ACC112 (cell line): Measurements from ENCODE around the gene BRF1.

ENCODE experiments used
- H2AFZ ChIP-seq: fragments of 200-600 bp; sonication (generic); one replicate; pipeline ENCODE4 v1.6.0; 2017; ENCODE audit warnings: antibody characterized with exemption, low read length; ENCODE audit not compliant: unreplicated experiment
- H3K27ac ChIP-seq: fragments of 200-600 bp; sonication (generic); 2 replicates; pipeline ENCODE4 v1.5.1; 2014; ENCODE audit warnings: low read depth, mild to moderate bottlenecking, antibody characterized with exemption, low read length, moderate library complexity
- H3K27me3 ChIP-seq: fragments of 200-600 bp; sonication (generic); 2 replicates; pipeline ENCODE4 v1.6.1; 2014; ENCODE audit warnings: mild to moderate bottlenecking, antibody characterized with exemption, low read length, moderate library complexity, mixed read lengths; ENCODE audit not compliant: insufficient read depth
- H3K36me3 ChIP-seq: fragments of 200-600 bp; sonication (generic); 2 replicates; pipeline ENCODE4 v1.6.1; 2016; ENCODE audit warnings: mild to moderate bottlenecking, antibody characterized with exemption, low read length, moderate library complexity, mixed read lengths; ENCODE audit not compliant: insufficient read depth
- H3K4me1 ChIP-seq: fragments of 200-600 bp; sonication (generic); one replicate; pipeline ENCODE4 v1.6.1; 2016; ENCODE audit warnings: low read length, mixed read lengths; ENCODE audit not compliant: insufficient read depth, unreplicated experiment, control insufficient read depth
- H3K4me3 ChIP-seq: fragments of 200-600 bp; sonication (generic); 2 replicates; pipeline ENCODE4 v1.5.1; 2014; ENCODE audit warnings: mild to moderate bottlenecking, low read depth, low read length
- H3K79me2 ChIP-seq: fragments of 200-600 bp; sonication (generic); one replicate; pipeline ENCODE4 v1.6.0; 2016; ENCODE audit warnings: low read length; ENCODE audit not compliant: control insufficient read depth, unreplicated experiment, insufficient read depth

The BRF1 gene

DNA sequence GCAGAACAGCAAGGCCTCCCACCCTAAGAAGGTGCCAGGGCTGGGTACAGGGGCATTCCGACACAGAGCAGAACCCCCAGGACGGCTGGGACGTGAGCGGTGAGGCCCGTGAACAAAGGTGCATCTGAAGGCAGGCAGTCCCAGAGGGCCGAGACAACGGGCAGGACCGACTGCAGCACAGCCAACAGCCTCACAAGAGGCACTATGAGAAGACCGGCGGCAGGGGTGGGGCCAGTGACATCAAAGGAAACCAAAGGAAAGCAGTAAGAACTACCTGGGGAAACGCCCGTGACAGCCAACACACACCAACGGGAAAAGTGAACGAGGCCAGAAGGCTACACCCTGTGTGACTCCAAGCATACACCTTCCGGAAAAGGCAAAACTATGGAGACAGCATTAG, 43.3 kb downstream of the BRF1 start:
- Histone ChIP-seq H2AFZ (no peak overlapping the region), H3K4me3 (no peak overlapping the region), H3K79me2 (no peaks in the 10 kb centered on the region), H3K27me3 (no peaks in the 10 kb centered on the region), H3K4me1 (peaks cover 8% of the 10 kb centered on the region), H3K36me3 (no peaks in the 10 kb centered on the region), H3K27ac (no peak overlapping the region)

DNA sequence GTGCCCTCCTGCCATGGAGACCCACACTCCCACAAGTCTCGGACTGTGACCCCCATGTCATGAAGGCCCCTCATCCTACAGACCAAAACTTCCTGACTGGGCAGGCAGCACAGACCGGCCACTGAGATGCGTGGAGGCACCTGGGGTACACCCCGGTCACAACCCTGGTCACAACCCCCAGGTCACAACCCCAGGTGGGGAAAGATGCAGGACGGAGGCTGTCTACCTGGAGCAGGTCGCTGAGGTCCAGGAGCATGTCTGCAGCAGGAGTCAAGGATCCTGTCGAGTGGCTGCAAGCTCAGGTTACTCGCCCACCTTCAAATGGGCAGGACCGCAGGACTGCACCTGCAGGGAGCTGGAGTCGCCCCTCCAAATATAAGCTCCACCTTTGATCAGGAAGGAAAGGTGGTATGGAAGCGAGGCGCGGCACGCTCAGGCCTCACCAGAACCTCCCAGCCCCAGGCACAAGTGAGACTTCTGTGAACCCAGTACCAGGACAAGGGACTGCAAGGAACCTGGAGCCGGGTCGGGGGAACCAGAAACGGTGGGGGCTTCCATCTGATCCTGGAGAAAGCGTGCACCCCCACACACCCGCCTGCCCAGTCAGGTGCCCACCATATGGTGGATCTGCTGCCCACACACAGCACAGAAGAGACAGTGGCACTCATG, 44.4 kb downstream of the BRF1 start:
- H3K36me3 ChIP-seq = no peaks in the 10 kb centered on the region
- H3K79me2 ChIP-seq = no peaks in the 10 kb centered on the region
- peaks cover 8% of the 10 kb centered on the region for H3K4me1 ChIP-seq
- no peaks in the 10 kb centered on the region for H3K27me3 ChIP-seq
- H2AFZ ChIP-seq = no peak overlapping the region
- no peak overlapping the region for H3K27ac ChIP-seq
- H3K4me3 ChIP-seq = no peak overlapping the region

DNA sequence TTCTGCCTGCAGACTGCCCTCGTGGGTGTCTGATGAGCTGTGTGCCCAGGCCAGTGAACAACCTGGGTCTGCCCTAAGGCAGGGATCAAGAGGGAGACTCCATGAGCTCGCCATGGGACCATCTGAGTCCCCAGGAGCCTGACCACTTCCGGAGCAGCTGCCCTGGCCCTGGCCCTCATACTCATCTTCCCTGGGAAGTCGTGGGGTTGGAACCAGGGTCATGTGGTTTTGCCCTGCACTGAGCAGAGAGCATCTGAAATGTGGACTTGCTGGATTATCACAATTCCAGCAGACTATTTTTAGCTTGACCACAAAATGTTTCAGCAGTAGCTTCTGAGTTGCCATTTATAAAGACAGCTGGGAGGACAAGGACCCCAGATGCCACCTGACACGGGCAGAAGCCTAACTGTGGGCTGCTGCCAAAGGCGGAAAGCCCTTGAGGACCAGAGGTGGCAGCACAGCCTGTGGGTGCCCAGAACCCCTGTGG, 45.7 kb downstream of the BRF1 start:
- Histone ChIP-seq H3K27ac (no peak overlapping the region), H3K4me3 (no peak overlapping the region)

DNA sequence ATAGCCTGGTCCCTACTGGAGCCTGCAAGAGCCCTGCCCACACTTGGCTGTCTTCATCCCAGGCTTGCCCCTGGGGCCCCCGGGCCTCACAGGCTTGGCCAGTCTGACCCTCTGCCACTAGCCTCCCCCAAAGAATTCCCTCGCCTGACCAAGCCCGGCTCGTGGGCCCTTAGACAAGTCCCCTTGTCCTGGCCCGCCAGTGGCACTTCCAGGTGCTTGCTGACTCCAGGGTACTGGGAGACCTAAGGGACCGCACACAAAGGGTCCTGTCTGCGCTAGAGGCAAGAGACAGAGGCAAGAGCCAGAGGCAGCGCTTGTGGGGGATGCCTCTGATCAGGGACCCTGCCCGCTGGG, 47.5 kb downstream of the BRF1 start:
- peaks cover 15% of the 10 kb centered on the region for H3K4me1 ChIP-seq
- H3K79me2 ChIP-seq = peaks cover 17% of the 10 kb centered on the region
- H3K4me3 ChIP-seq = no peak overlapping the region
- H3K27ac ChIP-seq = no peak overlapping the region
- H2AFZ ChIP-seq = no peak overlapping the region
- no peaks in the 10 kb centered on the region for H3K27me3 ChIP-seq
- no peaks in the 10 kb centered on the region for H3K36me3 ChIP-seq

More for the DNA sequence above, 45.7 kb downstream of the BRF1 start:
- peaks cover 9% of the 10 kb centered on the region for H3K4me1 ChIP-seq
- H3K27me3 ChIP-seq = no peaks in the 10 kb centered on the region
- no peaks in the 10 kb centered on the region for H3K36me3 ChIP-seq
- peaks cover 8% of the 10 kb centered on the region for H3K79me2 ChIP-seq
- H2AFZ ChIP-seq = no peak overlapping the region

DNA sequence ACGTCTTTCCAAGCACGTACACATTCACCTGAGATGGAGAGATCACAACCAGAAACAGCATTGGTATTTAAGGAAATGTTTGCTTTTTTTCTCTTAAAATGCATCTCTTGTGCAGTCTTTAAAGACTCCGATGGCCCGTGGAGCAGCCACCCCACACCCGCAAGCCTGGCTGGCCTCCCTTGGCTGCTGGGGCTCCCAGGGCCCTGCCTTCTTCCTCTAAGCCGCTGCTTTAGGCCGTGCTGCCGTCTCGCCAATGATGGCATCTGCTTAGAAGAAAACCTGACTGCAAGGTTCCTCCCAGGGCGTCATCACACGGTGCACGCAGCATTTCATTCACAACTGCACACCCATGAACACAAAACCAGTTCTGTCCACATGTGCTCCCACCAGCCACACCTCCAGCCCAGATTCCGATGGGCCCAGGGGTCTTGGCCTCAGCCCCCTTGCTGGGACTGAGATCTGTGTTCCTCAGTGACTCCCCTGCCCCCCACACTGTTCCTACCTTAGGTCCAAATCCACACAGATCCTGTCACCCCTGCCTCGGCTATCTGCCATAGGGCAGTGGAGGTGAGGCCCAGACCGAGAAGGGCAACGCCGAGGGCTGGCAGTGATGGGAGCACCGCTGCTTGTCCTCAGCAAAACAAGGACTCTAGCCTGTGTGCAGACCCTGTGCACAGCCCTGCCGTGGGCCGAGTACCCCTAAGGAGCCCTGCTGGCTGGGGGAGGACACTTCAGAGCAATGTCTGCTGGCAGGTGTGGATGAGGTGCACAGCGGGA, 48.1 kb downstream of the BRF1 start:
- H3K27ac ChIP-seq = no peak overlapping the region
- H3K36me3 ChIP-seq = no peaks in the 10 kb centered on the region
- H3K27me3 ChIP-seq = no peaks in the 10 kb centered on the region
- no peak overlapping the region for H2AFZ ChIP-seq
- H3K4me1 ChIP-seq = peaks cover 17% of the 10 kb centered on the region
- no peak overlapping the region for H3K4me3 ChIP-seq
- H3K79me2 ChIP-seq = peaks cover 20% of the 10 kb centered on the region

DNA sequence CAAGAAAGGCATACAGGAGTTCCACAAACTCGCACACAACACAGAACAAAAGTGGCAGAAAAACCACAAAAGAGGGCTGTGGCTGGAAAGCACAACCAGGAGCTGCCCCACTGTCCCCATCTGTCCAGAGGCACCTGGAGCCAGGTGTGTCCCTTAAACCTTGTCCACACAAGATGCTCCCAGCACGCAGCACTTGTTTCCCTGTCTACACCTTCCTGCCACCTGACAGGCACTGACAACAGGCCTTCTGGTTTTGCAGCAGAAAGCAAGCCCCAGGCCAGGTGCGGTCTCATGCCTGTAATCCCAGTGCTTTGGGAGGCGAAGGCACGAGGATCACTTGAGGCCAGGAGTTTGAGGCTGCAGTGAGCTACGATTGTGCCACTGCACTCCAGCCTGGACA, 48.9 kb downstream of the BRF1 start:
- H3K79me2 ChIP-seq = peaks cover 24% of the 10 kb centered on the region
- no peak overlapping the region for H3K27ac ChIP-seq
- H3K36me3 ChIP-seq = no peaks in the 10 kb centered on the region
- peaks cover 20% of the 10 kb centered on the region for H3K4me1 ChIP-seq
- no peak overlapping the region for H2AFZ ChIP-seq
- no peak overlapping the region for H3K4me3 ChIP-seq
- no peaks in the 10 kb centered on the region for H3K27me3 ChIP-seq

DNA sequence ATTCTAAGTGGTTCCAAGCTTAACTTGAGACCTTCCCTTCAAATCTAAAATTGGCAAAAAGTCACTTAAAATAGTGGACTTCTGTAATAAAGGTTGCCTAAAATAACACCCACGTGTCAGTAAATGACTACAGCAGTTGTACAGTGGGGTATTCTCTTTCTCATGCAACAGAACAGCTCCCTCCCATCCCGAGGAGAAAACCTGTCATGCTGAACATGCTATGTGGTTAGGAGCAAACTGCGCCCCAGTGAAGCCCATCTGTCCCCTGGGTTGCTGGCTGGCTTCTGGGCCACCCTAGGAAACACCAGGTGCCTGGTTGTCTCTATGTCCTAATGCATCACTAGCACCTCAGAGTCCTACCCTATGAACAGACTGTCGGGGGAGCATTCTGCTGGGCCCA, 49.8 kb downstream of the BRF1 start:
- no peak overlapping the region for H2AFZ ChIP-seq
- H3K36me3 ChIP-seq = no peaks in the 10 kb centered on the region
- H3K27me3 ChIP-seq = no peaks in the 10 kb centered on the region
- H3K27ac ChIP-seq = no peak overlapping the region
- H3K4me3 ChIP-seq = no peak overlapping the region
- peaks cover 20% of the 10 kb centered on the region for H3K4me1 ChIP-seq
- H3K79me2 ChIP-seq = peaks cover 27% of the 10 kb centered on the region

DNA sequence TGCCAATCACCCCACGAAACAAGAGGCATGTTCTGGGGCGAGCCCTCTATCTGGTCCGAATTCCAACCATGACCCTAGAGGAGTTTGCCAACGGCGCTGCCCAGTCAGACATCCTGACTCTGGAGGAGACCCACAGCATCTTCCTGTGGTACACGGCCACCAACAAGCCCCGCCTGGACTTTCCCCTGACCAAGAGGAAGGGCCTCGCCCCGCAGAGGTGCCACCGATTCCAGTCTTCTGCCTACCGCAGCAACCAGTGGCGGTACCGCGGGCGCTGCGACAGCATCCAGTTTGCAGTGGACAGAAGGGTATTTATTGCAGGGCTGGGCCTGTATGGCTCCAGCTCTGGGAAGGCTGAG, 50.8 kb downstream of the BRF1 start:
- H3K27ac ChIP-seq = no peak overlapping the region
- no peaks in the 10 kb centered on the region for H3K27me3 ChIP-seq
- peaks cover 32% of the 10 kb centered on the region for H3K79me2 ChIP-seq
- H3K4me3 ChIP-seq = peak overlapping the region; percentile 97
- H3K4me1 ChIP-seq = peaks cover 16% of the 10 kb centered on the region
- H2AFZ ChIP-seq = no peak overlapping the region
- H3K36me3 ChIP-seq = no peaks in the 10 kb centered on the region

DNA sequence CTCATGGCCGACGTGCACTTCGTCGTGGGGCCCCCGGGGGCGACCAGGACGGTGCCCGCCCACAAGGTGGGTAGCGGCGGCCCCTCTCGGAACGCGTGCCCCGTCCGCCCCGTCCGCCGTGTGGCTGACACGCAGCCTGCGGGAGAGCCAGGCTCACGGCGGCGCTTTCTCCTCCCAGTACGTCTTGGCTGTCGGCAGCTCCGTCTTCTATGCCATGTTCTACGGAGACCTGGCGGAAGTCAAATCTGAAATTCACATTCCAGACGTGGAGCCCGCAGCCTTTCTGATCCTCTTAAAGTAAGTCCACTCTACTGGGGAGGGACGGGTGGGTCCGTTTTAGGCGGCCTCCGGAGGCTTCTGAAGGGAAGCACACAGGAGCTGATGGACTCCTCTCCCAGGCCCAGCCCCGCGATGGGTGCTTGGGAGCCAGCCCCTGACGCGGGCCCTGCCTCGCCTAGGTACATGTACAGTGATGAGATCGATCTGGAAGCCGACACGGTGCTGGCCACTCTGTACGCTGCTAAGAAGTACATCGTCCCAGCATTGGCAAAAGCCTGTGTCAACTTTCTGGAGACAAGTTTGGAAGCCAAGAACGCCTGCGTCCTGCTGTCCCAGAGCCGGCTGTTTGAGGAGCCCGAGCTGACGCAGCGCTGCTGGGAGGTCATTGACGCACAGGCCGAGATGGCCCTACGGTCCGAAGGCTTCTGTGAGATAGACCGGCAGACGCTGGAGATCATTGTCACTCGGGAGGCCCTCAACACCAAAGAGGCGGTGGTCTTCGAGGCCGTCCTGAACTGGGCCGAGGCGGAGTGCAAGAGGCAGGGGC, 51.4 kb downstream of the BRF1 start:
- H3K36me3 ChIP-seq = no peaks in the 10 kb centered on the region
- no peak overlapping the region for H2AFZ ChIP-seq
- no peaks in the 10 kb centered on the region for H3K27me3 ChIP-seq
- H3K4me1 ChIP-seq = peaks cover 11% of the 10 kb centered on the region
- peaks cover 32% of the 10 kb centered on the region for H3K79me2 ChIP-seq
- peak overlapping the region; percentile 97 for H3K4me3 ChIP-seq
- H3K27ac ChIP-seq = no peak overlapping the region

DNA sequence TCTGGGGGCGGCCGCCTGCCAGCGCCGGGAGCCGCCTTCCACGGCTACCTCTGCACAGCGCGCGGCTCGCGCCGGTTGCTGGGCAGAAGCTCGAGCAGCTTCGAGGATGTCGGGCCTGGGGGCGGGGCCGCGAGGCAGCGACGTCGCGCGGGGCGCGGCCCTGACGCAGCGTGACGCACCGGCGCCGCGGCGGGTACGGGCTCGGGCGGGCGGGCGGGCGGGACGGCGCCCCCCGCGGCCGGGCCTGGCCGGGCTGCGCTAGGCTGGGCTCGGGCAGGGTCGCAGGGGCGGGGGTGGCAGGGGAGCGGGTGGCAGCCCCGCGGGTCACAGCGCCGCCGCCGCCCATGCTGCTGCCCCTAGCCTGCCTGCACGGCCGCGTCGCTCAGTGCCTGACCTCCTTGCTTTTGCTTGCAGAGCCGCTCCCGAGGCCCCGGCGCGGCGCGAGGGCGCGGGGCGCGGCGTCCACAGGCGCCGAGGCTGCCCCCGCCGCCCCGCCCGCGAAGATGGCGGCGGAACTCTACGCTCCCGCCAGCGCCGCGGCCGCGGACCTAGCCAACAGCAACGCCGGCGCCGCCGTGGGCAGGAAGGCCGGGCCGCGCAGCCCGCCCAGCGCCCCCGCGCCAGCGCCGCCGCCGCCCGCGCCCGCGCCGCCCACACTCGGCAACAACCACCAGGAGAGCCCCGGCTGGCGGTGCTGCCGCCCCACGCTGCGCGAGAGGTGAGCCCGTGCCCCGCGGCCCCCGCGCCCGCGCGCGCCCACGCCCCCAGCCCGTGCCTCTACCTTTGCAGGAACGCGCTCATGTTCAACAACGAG, 52.2 kb downstream of the BRF1 start, which contains the start of gene BTBD6:
TSS of gene BTBD6 (plus strand) at position 166 of the 814 bp plus-strand sequence. CDS start at position 345, 179 bp downstream.
- Histone ChIP-seq H3K4me1 (peaks cover 11% of the 10 kb centered on the region), H2AFZ (peak within 1 kb of the TSS; percentile 68), H3K4me3 (peak within 1 kb of the TSS; percentile 98), H3K79me2 (peaks cover 32% of the 10 kb centered on the region), H3K27ac (peak within 1 kb of the TSS; percentile 64; the same call in 1 of the 2 replicates), H3K36me3 (no peaks in the 10 kb centered on the region), H3K27me3 (no peaks in the 10 kb centered on the region)
